Glomerular visceral epithelial cell (primary cell): ENCODE measurements around the gene KIF5C.
"Not testable (repeated sequence)": the region's sequence is repeated elsewhere in the genome, so short reads cannot be mapped to it uniquely, and the experiment has no call there.

Source experiments
- DNase-seq: peaks from one replicate; pipeline ENCODE4 v3.0.0-alpha.2; 2016; ENCODE audit errors: extremely low spot score

KIF5C gene

GRCh38 chr2:148965623-148966437 lies 90.8 kb downstream of the KIF5C start:
- DNase-seq, result no peak

DNA sequence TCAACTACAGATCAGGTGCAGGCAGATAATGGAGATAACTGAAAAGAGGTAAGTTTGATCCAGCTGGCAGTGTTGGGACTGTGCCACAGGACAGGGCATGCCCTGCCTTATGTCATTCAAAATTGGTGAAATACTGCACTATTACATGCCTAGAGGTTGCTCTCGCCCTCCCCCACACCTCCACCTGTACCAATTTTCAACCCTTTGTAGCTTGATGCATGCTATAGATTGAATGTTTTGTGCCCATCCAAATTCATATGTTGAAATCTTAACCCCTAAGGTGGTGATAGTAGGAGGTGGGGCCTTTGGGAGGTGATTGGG lies 91.4 kb downstream of the KIF5C start:
- DNase-seq, result no peak

GRCh38 chr2:148967056-148967455 lies 92.0 kb downstream of the KIF5C start:
- no peak for DNase-seq

- no peak for DNase-seq
Observed at GRCh38 chr2:148967578-148967977, 92.6 kb downstream of the KIF5C start.

DNA sequence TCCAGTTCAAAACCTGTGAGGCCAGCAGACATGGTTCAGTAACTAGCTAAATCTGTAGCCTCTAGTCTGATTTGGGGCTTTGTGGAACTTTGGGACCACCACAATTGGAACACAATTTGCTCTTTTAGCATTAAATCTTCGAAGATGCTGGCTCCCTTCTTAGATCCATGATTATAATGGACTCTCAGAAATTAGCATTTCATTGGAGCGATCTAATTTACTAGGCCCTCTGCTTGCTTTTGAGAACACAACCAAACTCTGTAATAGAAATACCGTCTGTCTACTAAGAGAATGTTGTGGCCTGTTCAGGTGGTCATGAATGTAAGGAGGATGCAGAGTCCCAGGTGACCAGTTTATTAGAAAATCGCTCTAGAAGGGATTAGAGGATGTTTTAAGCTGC lies 93.3 kb downstream of the KIF5C start:
- DNase-seq, result no peak

DNA sequence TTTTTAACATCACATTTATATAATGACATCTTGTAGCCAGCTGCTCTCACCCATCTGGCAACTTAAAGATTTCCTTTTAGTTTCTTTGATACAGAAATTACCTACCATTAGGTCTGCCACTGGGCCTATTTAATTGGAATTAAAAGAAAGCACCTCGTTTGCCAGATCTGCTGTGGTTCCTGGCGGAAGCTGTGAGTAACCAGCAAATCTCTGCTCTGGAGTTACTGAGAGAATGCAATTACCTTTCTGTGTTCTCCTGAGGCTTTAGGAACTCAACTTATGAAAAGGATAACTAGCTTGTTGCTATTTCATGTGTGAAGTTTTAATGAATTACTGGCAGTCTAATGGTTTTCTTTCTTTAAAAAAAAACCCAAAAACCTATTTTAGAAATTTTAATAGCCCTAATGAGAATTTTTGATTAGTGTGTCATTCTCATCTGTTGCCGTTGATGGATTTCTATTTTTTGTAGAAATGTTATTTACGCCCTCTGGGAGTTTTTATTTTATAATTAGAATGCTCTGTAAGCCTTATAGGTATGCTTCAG lies 93.8 kb downstream of the KIF5C start:
- DNase-seq, result no peak

- no peak for DNase-seq
Observed at GRCh38 chr2:148969659-148970061, 94.6 kb downstream of the KIF5C start.

- DNase-seq, result no peak
Observed at GRCh38 chr2:148970385-148970784, 95.4 kb downstream of the KIF5C start.

GRCh38 chr2:148971547-148971946 lies 96.5 kb downstream of the KIF5C start:
- no peak for DNase-seq

DNA sequence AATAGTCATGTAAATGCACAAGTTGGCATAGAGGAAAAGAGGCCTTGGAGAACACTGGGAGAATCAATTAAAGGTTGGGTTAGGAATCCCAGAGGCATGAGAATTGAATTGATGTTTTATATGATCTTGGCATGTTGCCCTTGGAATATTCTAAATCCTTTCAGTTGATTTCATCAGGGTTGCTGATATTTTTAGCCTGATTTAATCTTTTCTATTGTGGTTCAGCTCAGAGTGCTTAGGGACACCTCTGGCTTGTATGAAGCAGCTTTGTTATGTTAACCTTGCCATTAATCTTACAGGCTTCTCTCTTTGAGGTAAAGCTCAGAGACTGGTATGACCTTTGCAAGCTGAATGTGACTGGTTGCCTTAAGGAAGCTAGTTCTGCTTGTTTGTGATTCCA lies 99.1 kb downstream of the KIF5C start:
- no peak for DNase-seq

DNA sequence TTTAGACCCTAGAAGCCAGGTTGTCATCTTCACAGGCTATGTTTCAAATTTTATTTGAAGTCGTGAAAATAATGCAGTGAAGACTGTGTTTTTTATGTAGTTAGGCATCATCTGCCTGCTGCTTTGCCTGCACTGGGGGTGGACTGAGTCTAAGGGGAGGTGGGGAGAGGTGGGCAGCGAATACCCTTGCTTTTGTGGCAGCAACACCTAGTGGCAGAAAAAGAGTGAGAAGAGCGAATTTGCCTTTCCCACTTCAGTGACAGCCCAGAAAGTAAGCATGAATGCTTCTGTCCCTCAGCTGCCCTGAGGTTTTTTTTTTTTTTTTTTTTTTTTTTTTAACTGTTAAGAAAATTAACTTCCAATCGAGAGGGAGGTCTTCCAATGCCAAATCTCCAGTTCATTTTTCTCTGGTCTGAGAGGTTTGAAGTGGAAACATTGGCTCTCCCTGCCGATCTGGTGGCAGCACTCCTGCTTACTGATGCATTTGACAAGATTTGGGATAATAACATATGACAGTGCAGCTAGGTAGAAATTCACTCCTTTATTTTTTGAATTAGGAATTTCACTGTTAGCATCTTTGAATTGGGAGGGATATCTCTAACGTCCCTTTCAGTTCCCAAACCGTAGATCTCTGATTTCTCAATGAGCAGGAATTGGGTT lies 103.1 kb downstream of the KIF5C start:
- DNase-seq, result no peak

- DNase-seq, result no peak
Observed at GRCh38 chr2:148978706-148979105, 103.7 kb downstream of the KIF5C start.

GRCh38 chr2:148979164-148979918 lies 104.3 kb downstream of the KIF5C start:
- no peak for DNase-seq

- DNase-seq, result no peak
Observed at GRCh38 chr2:148979919-148980277, 104.9 kb downstream of the KIF5C start.

GRCh38 chr2:148980496-148980895 lies 105.5 kb downstream of the KIF5C start:
- not testable (repeated sequence) for DNase-seq

- no peak for DNase-seq
Observed at GRCh38 chr2:148981324-148981723, 106.3 kb downstream of the KIF5C start.

- no peak for DNase-seq
Observed at GRCh38 chr2:148981781-148982180, 106.8 kb downstream of the KIF5C start.

- no peak for DNase-seq
Observed at GRCh38 chr2:148982282-148982681, 107.3 kb downstream of the KIF5C start.

DNA sequence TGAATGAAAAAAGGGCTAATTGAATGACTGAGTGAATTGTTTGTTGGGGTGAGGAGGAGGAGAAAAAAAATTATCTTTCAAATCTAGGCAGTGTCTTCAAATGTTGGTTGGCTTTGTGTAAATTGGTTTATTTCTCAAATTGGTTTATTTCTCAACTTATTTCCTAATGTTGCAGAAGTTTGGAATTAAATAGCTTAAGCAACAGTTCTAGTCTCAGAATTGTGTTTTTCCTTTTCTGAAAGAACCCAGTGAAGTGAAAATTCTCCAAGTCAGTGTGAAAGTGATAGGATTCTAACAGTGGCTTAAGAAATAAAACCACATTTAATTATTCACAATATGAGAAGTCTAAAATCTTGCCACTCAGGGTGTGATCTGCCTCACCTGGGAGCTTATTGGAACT lies 108.9 kb downstream of the KIF5C start:
- no peak for DNase-seq

DNA sequence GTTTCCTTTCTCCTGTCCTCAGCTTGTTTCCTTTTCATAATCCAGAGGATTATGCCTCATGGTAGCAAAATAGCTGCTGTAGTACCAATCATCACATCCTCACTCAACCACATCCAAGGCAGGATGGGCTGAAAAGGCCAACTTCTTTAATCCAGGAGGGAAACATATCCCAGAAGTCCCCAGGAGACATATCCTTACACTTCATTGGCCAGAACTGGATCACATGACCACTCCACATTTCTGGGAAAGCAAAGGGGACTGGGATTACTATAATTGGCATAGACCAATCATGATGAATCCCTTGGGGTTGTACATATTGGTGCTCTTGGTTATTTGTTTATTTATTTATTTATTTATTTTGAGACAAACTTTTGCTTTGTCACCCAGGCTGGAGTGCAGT lies 109.4 kb downstream of the KIF5C start:
- DNase-seq, result no peak

GRCh38 chr2:148987286-148987685 lies 112.3 kb downstream of the KIF5C start:
- no peak for DNase-seq

GRCh38 chr2:148988337-148988736 lies 113.3 kb downstream of the KIF5C start:
- DNase-seq, result no peak
